Mucosa of stomach (tissue), 1 donor: ENCODE results near the gene ART4.

Source experiments
- H3K27me3 ChIP-seq: one replicate; pipeline ENCODE4 v1.7.0; 2013; ENCODE audit warnings: mild to moderate bottlenecking, low read length; ENCODE audit not compliant: control insufficient read depth, insufficient read depth
- H3K36me3 ChIP-seq: one replicate; pipeline ENCODE4 v1.7.0; 2013; ENCODE audit warnings: low read length; ENCODE audit not compliant: control insufficient read depth, insufficient read depth
- H3K4me1 ChIP-seq: one replicate; pipeline ENCODE4 v1.7.0; 2013; ENCODE audit warnings: mild to moderate bottlenecking, low read length; ENCODE audit not compliant: control insufficient read depth, insufficient read depth
- H3K4me3 ChIP-seq: one replicate; pipeline ENCODE4 v1.7.0; 2013; ENCODE audit warnings: low read length
- H3K9ac ChIP-seq: one replicate; pipeline ENCODE4 v1.7.0; 2013; ENCODE audit warnings: mild to moderate bottlenecking, low read length, moderate library complexity
- H3K9me3 ChIP-seq: one replicate; pipeline ENCODE4 v1.7.0; 2013; ENCODE audit warnings: mild to moderate bottlenecking, low read length, moderate library complexity; ENCODE audit not compliant: control insufficient read depth
- donor health status: Pancreatic carcinoma.

The ART4 gene

DNA sequence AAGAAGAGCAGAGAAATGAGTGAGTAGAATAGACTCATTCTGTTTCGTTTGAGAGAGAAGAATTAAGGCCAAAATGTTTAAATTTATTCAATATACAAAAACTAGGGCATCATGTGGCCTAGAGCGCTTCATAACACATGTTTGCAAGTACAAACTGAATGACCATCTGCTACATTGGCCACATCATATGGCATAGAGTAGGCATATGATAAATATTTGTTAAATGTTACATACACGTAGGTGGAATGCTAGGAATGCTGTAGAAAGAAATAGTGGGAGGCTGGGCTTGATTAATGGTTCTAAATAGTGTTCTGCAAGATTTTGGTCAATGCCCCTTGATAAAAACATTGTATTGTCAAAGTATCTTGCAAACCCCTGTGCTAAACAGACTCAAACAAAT is 31.6 kb upstream of the ART4 start:
- no peak overlapping the region for H3K4me3 ChIP-seq
- H3K4me1 ChIP-seq: no peaks in the 10 kb centered on the region

DNA sequence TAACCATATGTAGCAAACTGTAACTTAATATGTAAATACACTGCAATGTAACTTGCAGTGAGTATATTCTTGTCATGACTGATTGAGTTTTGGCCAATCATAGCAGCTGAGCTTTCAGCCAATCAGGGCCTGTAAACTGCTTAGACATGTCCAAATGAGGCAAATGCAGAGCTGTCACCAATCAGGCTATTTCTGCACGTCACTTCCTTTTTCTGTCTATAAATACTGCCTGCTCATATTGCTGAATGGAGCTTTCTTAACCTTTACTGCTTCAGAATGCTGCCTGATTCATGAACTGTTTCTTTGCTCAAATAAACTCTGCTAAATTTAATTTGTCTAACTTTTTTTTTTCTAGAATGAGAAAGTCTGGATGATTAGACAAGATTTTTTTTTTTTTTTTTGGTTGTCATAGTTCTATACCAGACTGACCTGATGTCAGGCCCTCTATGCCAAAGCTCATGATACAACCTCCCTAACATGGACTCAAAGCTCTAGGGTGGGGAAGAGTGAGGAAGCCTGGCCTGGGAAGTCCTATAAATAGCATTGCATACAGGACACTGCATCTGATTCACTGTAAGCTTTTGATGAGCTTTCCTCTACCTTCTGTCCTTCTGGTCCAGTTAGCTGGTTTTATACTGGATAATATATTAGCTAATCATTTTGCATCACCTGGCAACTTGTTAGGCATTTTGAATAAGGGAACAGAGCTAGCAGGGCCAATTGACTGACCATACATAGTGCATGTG is 30.3 kb upstream of the ART4 start:
- Histone ChIP-seq H3K9me3 (no peaks in the 10 kb centered on the region), H3K36me3 (no peaks in the 10 kb centered on the region), H3K4me3 (no peak overlapping the region), H3K4me1 (peaks cover 6% of the 10 kb centered on the region), H3K9ac (no peak overlapping the region), H3K27me3 (no peaks in the 10 kb centered on the region)

More for the DNA sequence above, 31.6 kb upstream of the ART4 start:
- no peak overlapping the region for H3K9ac ChIP-seq
- no peaks in the 10 kb centered on the region for H3K27me3 ChIP-seq
- H3K9me3 ChIP-seq: no peaks in the 10 kb centered on the region
- H3K36me3 ChIP-seq: no peaks in the 10 kb centered on the region

DNA sequence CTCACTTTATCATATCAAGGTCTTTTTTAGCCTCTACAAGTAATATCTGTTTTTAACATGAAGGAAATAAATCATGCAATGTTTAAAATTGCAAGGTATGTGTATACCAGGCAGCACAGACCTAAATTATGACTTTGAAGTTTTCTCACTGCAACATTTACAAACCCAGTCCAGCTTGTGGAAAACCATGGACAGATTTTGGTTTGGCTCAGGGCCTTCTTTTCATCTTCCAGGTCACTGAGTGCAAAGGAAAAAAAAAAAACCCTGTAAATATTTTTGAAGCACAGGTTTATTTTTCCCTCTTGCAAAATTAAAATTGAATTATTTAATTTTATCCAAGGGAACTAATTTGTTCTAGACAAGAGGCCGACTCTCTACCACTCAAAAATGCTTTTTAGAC is 28.6 kb upstream of the ART4 start:
- no peaks in the 10 kb centered on the region for H3K9me3 ChIP-seq
- peaks cover 6% of the 10 kb centered on the region for H3K4me1 ChIP-seq
- H3K36me3 ChIP-seq: no peaks in the 10 kb centered on the region
- no peak overlapping the region for H3K9ac ChIP-seq
- no peaks in the 10 kb centered on the region for H3K27me3 ChIP-seq
- H3K4me3 ChIP-seq: no peak overlapping the region

DNA sequence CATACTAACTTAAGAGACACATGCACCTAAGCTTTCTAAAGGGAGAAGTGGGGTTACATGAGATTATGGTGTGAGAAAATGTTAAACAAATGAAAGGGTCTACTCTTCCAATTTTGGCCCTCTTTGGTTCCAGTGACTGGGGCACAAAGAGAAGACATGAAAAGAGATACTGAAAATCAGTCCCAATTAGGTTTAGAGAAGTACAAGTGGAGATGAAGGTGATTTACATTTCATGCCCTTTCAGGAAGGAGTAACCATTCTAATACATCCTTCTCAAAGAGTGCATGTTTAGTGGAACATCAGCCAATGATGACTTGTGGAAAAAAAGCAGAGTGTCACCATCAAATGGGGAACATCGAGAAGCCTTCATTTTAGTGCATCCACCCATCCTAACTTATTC is 27.9 kb upstream of the ART4 start:
- Histone ChIP-seq H3K27me3 (no peaks in the 10 kb centered on the region), H3K4me1 (peaks cover 6% of the 10 kb centered on the region), H3K4me3 (no peak overlapping the region), H3K9ac (no peak overlapping the region), H3K9me3 (no peaks in the 10 kb centered on the region), H3K36me3 (no peaks in the 10 kb centered on the region)

DNA sequence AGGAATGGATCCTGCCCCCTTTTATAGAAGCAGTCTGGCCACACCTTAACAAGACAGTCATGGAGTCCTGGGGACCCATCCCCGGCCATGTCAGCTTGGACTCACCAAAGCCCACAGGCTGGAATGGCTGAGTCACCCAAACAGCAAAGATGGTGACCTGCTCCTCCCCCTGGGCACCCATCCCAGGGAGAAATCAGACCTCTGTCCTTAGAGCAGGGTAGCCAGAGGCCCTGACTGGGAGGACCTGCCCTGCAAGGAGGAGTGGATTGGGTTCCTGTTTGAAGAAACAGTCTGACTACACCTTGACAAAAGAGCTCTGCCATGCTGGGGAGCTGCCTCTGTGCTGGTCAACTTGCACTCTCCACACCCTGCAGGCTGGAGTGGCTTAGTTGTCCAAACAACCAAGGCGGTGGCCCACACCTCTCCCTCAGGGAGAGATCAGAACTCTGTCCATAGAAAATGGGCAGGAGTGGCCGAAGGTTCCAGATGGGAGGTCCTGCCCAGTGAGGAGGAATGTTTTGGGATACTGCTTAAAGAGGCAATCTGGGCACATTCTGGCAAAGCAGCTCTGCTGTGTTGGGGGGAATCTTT is 25.7 kb upstream of the ART4 start:
- Histone ChIP-seq H3K9me3 (no peaks in the 10 kb centered on the region), H3K36me3 (no peaks in the 10 kb centered on the region), H3K9ac (no peak overlapping the region), H3K4me3 (no peak overlapping the region), H3K27me3 (no peaks in the 10 kb centered on the region), H3K4me1 (peaks cover 6% of the 10 kb centered on the region)

DNA sequence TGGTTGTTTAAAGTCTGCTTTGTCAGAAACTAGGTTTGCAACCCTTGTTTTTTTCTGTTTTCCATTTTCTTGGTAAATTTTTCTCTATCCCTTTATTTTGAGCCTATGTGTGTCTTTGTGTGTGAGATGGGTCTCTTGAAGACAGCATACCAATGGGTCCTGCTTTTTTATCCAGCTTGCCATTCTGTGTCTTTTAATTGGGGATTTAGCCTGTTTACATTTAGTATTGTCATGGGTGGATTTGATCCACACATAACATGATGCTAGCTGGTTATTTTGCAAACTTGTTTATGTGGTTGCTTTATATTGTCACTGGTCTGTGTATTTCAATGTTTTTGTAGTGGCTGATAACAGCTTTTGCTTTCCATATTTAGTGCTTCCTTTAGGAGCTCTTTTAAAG is 17.2 kb upstream of the ART4 start:
- Histone ChIP-seq H3K36me3 (no peaks in the 10 kb centered on the region), H3K27me3 (no peaks in the 10 kb centered on the region), H3K4me1 (no peaks in the 10 kb centered on the region), H3K9ac (no peak overlapping the region), H3K4me3 (no peak overlapping the region), H3K9me3 (no peaks in the 10 kb centered on the region)

DNA sequence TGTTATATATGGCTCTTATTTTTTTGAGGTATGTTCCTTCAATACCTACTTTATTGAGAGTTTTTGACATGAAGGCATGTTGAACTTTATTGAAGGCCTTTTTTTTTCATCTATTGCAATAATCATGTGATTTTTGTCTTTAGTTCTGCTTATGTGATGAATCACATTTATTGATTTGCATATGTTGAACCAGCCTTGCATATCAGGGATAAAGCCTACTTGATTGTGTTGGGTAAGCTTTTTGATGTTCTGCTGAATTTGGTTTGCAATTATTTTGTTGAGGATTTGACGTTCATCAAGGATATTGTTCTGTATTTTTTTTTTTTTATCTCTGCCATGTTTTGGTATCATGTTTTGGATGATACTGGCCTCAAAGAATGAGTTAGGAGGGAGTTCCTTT is 15.2 kb upstream of the ART4 start:
- H3K4me3 ChIP-seq: no peak overlapping the region
- no peaks in the 10 kb centered on the region for H3K27me3 ChIP-seq
- no peaks in the 10 kb centered on the region for H3K4me1 ChIP-seq
- no peaks in the 10 kb centered on the region for H3K9me3 ChIP-seq
- H3K9ac ChIP-seq: no peak overlapping the region
- H3K36me3 ChIP-seq: no peaks in the 10 kb centered on the region

DNA sequence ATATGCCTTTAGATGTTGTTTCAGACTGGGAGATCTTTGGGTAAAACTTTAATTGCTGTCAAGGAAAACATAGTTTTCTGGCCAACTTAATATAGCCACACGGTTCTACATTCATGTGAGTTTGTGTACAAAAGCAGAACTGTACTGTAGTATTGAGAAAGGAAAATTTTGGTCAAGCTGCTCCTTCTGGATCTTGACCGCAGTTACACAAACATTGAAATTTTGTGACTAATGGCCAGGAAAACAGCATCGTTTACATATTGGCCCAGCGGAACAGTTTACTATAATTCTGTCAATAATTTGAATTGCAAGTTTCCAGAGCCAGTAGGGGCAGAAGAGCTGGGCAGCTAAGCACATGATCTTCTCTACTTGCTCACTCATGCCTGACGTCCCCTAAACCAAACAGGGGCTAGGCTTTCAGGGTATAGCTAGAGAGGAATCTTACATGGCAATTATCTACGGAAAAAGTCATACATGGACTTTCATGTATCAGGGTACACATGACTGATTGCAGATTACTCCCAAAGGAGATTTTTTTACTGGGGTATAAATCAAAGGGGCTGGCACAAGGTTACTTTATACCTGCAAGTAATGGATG is 11.4 kb upstream of the ART4 start:
- H3K27me3 ChIP-seq: no peaks in the 10 kb centered on the region
- no peaks in the 10 kb centered on the region for H3K9me3 ChIP-seq
- H3K4me1 ChIP-seq: no peaks in the 10 kb centered on the region
- no peak overlapping the region for H3K4me3 ChIP-seq
- H3K9ac ChIP-seq: no peak overlapping the region
- no peaks in the 10 kb centered on the region for H3K36me3 ChIP-seq

DNA sequence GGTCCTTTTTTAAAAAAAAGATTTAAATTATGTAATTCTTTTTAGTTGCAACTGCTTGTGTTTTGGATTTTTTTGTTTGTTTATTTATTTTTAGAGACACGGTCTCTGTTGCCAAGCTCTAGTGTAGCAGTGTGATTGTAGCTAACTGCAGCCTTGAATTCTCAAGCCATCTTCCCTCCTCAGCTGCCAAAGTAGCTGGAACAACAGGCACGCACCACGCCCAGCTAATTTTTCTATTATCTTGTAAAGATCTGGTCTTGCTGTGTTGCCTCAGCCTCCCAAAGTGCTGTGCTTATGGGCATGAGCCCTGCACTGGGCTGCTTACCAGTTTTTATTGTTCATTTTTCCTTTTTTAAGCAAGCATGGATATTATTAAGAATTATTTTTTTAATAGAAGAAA is 10.6 kb upstream of the ART4 start:
- H3K4me1 ChIP-seq: no peaks in the 10 kb centered on the region
- H3K4me3 ChIP-seq: no peak overlapping the region
- H3K36me3 ChIP-seq: no peaks in the 10 kb centered on the region
- H3K9ac ChIP-seq: no peak overlapping the region
- no peaks in the 10 kb centered on the region for H3K27me3 ChIP-seq
- no peaks in the 10 kb centered on the region for H3K9me3 ChIP-seq

DNA sequence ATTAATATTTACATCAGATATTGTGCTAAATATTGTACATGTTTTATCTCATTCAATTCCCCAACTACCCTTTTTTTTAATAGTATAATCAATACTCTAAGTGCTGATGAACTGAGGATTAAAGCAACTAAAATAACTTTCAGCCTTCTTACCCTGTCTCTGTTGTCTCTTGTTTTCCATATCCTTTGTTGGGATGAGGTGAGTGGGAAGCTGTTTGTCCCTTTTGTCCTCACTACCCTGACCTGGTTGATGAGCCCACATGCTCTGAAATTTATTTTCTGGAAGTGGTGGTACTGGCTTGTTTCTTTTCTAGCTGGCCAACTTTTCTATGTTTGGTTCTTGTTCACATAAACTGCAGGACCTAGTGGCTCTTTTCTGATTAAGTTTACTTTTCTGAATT is 9.6 kb upstream of the ART4 start:
- Histone ChIP-seq H3K27me3 (no peaks in the 10 kb centered on the region), H3K4me1 (no peaks in the 10 kb centered on the region), H3K9ac (no peak overlapping the region), H3K4me3 (no peak overlapping the region), H3K9me3 (no peaks in the 10 kb centered on the region), H3K36me3 (no peaks in the 10 kb centered on the region)

DNA sequence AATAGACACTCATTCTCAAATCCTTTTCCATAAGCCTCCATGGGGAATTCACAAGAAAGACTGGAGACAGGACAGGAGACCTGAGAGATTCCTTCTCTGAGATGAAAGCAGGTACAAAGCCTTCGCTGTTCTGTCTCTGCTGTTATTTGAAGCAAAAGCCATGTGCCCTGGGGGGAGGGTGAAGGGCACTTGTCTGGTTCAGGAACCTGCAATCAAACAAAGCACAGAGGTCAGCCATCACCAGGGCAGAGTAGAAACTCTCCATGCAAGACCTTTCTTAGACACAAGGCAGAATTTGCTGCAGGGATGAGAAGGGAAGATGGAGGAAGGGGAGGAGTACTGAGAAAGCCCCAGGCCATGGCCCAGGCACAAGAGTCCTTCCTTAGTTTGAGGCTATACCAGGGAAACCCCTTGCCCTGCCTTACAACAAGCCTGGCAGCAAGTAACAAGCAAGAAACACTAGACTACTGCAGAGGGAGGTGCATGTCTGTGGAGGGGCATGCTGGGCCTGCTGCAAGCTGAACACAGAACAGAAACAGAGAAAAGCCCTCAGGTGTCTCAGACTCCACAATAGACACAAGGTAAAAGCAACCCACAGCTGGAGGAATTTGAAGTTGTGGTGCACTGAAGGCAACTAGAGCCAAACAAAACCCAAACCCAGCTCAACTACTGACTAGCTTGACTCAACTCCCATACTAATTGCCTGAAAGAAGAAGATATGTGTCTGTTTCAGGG is 7.8 kb upstream of the ART4 start:
- Histone ChIP-seq H3K4me3 (no peak overlapping the region), H3K27me3 (no peaks in the 10 kb centered on the region), H3K9ac (no peak overlapping the region), H3K9me3 (no peaks in the 10 kb centered on the region), H3K36me3 (no peaks in the 10 kb centered on the region), H3K4me1 (no peaks in the 10 kb centered on the region)

DNA sequence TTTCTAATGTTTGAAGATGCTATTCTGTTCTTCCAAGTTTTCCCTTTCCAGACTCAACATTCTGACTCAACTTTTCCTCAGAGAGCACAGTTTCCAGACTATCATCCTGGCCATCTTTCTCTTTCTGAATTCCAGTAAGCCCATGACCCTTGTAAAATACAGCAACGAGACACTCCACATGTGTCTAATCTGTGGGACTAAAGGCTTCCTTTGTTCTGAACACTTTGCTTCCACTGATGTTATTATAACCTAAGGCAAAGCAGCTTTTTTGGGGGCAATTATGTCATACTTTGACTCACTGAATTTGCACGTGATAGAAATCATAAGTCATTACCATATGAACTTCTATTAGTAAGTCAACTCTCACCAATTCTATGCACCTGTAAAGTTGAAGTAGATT is 6.3 kb upstream of the ART4 start:
- no peaks in the 10 kb centered on the region for H3K9me3 ChIP-seq
- no peaks in the 10 kb centered on the region for H3K4me1 ChIP-seq

More for the DNA sequence above, 6.3 kb upstream of the ART4 start:
- H3K9ac ChIP-seq: no peak overlapping the region
- no peaks in the 10 kb centered on the region for H3K27me3 ChIP-seq
- H3K36me3 ChIP-seq: no peaks in the 10 kb centered on the region
- no peak overlapping the region for H3K4me3 ChIP-seq
